ENCODE data around the gene PTPMT1.

Gene PTPMT1

DNA sequence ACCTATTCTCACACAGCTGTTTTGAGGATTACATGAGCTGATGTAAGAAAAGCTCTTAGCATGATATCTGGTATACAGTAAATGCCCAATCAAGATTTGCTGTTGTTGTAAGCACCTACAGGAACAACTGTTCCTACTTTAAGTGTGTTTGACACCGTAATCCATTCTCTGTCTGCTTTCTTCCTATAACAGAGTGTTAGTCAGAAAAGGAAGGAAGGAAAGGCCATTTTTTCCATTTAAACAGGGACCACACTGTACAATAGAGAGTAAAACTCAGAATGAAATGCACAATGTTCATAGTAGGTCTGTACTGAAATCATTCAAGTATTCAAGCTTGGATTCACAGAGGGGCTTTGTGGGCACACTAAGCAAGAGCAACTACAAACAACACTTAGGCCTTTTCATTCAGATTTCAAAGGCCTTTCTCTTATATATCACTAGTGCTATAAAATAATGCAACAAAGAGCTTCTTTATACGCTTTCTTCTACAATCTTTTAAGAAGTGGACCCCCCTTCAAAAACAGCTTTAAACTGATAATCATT is 55.5 kb downstream of the PTPMT1 start:
- H3K9ac ChIP-seq = no peak overlapping the region
- no peak overlapping the region for H3K4me2 ChIP-seq
- H3K4me1 ChIP-seq = peaks cover 0 to 14% (median 8%) of the 10 kb centered on the region in 10 experiments; a peak in 8 of 20 replicates
- no peaks in the 10 kb centered on the region for H3K9me3 ChIP-seq (replicated peaks in 1 of 11)
- no peak overlapping the region for H3K27ac ChIP-seq
- no peak overlapping the region for H3K4me3 ChIP-seq
- no peak for TF ChIP-seq Cebpa-rat (IDR thresholded peaks at IDR 0.05)
- H3K27me3 ChIP-seq = no peaks in the 10 kb centered on the region
- H3K36me3 ChIP-seq = peaks cover 98 to 100% (median 100%) of the 10 kb centered on the region in 11 experiments
- H4K20me1 ChIP-seq = peaks cover 0 to 10% (median 0%) of the 10 kb centered on the region in 11 experiments; a peak in 2 of 22 replicates
